ENCODE results near the gene CTBP2.
"Not testable (repeated sequence)": the region's sequence is repeated elsewhere in the genome, so short reads cannot be mapped to it uniquely, and the experiment has no call there.

Gene CTBP2

GRCh38 chr10:125082471-125082870 is 77.9 kb downstream of the CTBP2 start:
- DNase-seq: not testable (repeated sequence)

- DNase-seq: no peak
Measured at GRCh38 chr10:125081931-125082330, 78.4 kb downstream of the CTBP2 start.

GRCh38 chr10:125080984-125081383 is 79.4 kb downstream of the CTBP2 start:
- no peak for DNase-seq

GRCh38 chr10:125080296-125080695 is 80.1 kb downstream of the CTBP2 start:
- no peak for DNase-seq

- DNase-seq: no peak
Measured at GRCh38 chr10:125079091-125079600, 81.2 kb downstream of the CTBP2 start.

GRCh38 chr10:125076891-125077541 is 83.3 kb downstream of the CTBP2 start:
- no peak for DNase-seq

- no peak for DNase-seq
Measured at GRCh38 chr10:125076121-125076825, 84.1 kb downstream of the CTBP2 start.

GRCh38 chr10:125073996-125074395 is 86.4 kb downstream of the CTBP2 start:
- no peak for DNase-seq

GRCh38 chr10:125072794-125073193 is 87.6 kb downstream of the CTBP2 start:
- DNase-seq: no peak

- DNase-seq: no peak
Measured at GRCh38 chr10:125071008-125071407, 89.4 kb downstream of the CTBP2 start.

- DNase-seq: no peak
Measured at GRCh38 chr10:125068406-125068805, 92.0 kb downstream of the CTBP2 start.

- no peak for DNase-seq
Measured at GRCh38 chr10:125067764-125068163, 92.6 kb downstream of the CTBP2 start.

GRCh38 chr10:125066764-125067450 is 93.5 kb downstream of the CTBP2 start:
- DNase-seq: no peak

- peak; percentile 7 to 19 for DNase-seq
Measured at GRCh38 chr10:125064681-125065492, 95.5 kb downstream of the CTBP2 start.

GRCh38 chr10:125063256-125063925 is 97.0 kb downstream of the CTBP2 start:
- no peak for DNase-seq

- DNase-seq: no peak
Measured at GRCh38 chr10:125062914-125063230, 97.5 kb downstream of the CTBP2 start.

GRCh38 chr10:125062227-125062913 is 98.0 kb downstream of the CTBP2 start:
- DNase-seq: no peak

- no peak for DNase-seq
Measured at GRCh38 chr10:125061557-125062226, 98.7 kb downstream of the CTBP2 start.

GRCh38 chr10:125060826-125061556 is 99.4 kb downstream of the CTBP2 start:
- DNase-seq: peak; percentile 34 to 65

- DNase-seq: no peak
Measured at GRCh38 chr10:125060482-125060825, 99.9 kb downstream of the CTBP2 start.

GRCh38 chr10:125060026-125060425 is 100.3 kb downstream of the CTBP2 start:
- no peak for DNase-seq
